A549 (cell line): Measurements from ENCODE around the gene KLC3.

Source experiments
- CHD4 ChIP-seq: fragments of 200-600 bp; sonication (generic); IDR thresholded peaks from 2 replicates; pipeline ENCODE4 v1.6.1; 2016; ENCODE audit warnings: antibody characterized with exemption, mild to moderate bottlenecking, borderline replicate concordance
- EHF ChIP-seq: fragments of 250-450 bp; sonication (Bioruptor Pico); IDR thresholded peaks from 2 replicates; pipeline ENCODE4 v1.5.0; 2020; ENCODE audit warnings: mild to moderate bottlenecking
- EP300 ChIP-seq, 2 experiments: fragments of >200 bp; sonication (Bioruptor Twin); formaldehyde crosslinking; IDR thresholded peaks; 2 replicates in 1 of 2; 3 replicates in 1 of 2; pipeline ENCODE4 v1.6.1; 2016 to 2017
- ESRRA ChIP-seq: fragments of 150-350 bp; IDR thresholded peaks from 2 replicates; pipeline ENCODE4 v1.6.1; 2014; ENCODE audit warnings: mild to moderate bottlenecking, low read length, borderline replicate concordance
- HDAC2 ChIP-seq: fragments of 200-600 bp; sonication (generic); IDR thresholded peaks from 2 replicates; pipeline ENCODE4 v1.6.1; 2016
- HOXB5 ChIP-seq: fragments of 250-450 bp; sonication (Bioruptor Pico); IDR thresholded peaks from 2 replicates; pipeline ENCODE4 v1.5.0; 2020; ENCODE audit warnings: mild to moderate bottlenecking, moderate library complexity
- POLR2A ChIP-seq: IDR thresholded peaks from 2 replicates; pipeline ENCODE4 v1.6.1; 2012; ENCODE audit warnings: mild to moderate bottlenecking, low read length
- RNF2 ChIP-seq: fragments of 200-600 bp; sonication (generic); IDR thresholded peaks from 2 replicates; pipeline ENCODE4 v1.6.1; 2016; ENCODE audit warnings: low read depth, mild to moderate bottlenecking, antibody characterized with exemption, moderate library complexity, borderline replicate concordance
- TF ChIP-seq, protein P1 (sequence below): fragments of >200 bp; sonication (Bioruptor Twin); formaldehyde crosslinking; IDR thresholded peaks from 3 replicates; pipeline ENCODE4 v1.5.1; 2016
- TF ChIP-seq, protein P2 (sequence below): fragments of 200-600 bp; sonication (generic); IDR thresholded peaks from 2 replicates; pipeline ENCODE4 v1.6.1; 2016; ENCODE audit warnings: antibody characterized with exemption, mild to moderate bottlenecking, moderate library complexity

DNA sequence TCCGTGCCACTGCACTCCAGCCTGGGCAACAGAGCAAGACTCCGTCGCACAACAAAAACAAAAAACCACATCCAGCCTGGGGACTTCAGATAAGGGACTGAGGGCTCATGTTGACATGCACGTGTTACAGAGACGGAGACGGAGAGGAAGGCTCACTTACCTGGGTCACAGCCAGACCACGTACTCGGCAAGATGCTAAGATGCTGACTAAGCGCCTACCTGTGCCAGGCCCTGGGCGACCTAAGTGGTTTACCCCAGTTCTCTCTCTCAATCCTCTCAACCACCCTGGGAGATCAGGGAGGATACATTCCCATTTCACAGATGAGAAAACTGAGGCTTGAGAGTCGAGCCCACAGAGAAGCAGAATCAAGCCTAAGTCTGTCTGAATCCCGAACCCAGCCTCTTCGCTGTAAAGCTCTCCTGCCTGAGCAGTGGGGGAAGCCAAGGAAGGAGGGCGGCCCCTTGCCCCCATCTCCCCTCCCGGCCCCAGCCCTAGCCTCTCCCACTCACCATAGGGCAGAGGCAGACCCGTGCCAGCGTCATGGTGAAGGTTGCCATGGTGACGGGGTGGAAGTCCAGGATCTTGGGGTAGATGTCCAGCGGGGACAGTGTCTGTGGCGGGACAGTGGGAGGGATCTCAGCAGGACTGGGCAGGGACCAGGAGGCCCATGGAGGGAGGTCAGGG lies 16.4 kb downstream of the KLC3 start:
- TF ChIP-seq, protein P1, sequence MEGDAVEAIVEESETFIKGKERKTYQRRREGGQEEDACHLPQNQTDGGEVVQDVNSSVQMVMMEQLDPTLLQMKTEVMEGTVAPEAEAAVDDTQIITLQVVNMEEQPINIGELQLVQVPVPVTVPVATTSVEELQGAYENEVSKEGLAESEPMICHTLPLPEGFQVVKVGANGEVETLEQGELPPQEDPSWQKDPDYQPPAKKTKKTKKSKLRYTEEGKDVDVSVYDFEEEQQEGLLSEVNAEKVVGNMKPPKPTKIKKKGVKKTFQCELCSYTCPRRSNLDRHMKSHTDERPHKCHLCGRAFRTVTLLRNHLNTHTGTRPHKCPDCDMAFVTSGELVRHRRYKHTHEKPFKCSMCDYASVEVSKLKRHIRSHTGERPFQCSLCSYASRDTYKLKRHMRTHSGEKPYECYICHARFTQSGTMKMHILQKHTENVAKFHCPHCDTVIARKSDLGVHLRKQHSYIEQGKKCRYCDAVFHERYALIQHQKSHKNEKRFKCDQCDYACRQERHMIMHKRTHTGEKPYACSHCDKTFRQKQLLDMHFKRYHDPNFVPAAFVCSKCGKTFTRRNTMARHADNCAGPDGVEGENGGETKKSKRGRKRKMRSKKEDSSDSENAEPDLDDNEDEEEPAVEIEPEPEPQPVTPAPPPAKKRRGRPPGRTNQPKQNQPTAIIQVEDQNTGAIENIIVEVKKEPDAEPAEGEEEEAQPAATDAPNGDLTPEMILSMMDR = no peak
- TF ChIP-seq RNF2 (no peak), HDAC2 (no peak), EHF (no peak), ESRRA (no peak), EP300 (IDR thresholded peaks at IDR 0.05) (no peak), POLR2A (no peak), HOXB5 (CRISPR knock-in tag) (no peak), CHD4 (no peak)
- TF ChIP-seq, protein P2, sequence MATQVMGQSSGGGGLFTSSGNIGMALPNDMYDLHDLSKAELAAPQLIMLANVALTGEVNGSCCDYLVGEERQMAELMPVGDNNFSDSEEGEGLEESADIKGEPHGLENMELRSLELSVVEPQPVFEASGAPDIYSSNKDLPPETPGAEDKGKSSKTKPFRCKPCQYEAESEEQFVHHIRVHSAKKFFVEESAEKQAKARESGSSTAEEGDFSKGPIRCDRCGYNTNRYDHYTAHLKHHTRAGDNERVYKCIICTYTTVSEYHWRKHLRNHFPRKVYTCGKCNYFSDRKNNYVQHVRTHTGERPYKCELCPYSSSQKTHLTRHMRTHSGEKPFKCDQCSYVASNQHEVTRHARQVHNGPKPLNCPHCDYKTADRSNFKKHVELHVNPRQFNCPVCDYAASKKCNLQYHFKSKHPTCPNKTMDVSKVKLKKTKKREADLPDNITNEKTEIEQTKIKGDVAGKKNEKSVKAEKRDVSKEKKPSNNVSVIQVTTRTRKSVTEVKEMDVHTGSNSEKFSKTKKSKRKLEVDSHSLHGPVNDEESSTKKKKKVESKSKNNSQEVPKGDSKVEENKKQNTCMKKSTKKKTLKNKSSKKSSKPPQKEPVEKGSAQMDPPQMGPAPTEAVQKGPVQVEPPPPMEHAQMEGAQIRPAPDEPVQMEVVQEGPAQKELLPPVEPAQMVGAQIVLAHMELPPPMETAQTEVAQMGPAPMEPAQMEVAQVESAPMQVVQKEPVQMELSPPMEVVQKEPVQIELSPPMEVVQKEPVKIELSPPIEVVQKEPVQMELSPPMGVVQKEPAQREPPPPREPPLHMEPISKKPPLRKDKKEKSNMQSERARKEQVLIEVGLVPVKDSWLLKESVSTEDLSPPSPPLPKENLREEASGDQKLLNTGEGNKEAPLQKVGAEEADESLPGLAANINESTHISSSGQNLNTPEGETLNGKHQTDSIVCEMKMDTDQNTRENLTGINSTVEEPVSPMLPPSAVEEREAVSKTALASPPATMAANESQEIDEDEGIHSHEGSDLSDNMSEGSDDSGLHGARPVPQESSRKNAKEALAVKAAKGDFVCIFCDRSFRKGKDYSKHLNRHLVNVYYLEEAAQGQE = no peak
